ENCODE measurements around the gene TMIGD1. TPM values are rescaled to one million over a fixed set of nuclear protein-coding genes. Genes with fewer than 3 reads are reported as not detected.
A peak's percentile ranks its signal among the peaks of the same experiment; 100 is the strongest.
"Not testable (repeated sequence)": the region's sequence is repeated elsewhere in the genome, so short reads cannot be mapped to it uniquely, and the experiment has no call there.

The TMIGD1 gene
- total RNA-seq, 1 experiment from 2014 or later: not detected

DNA sequence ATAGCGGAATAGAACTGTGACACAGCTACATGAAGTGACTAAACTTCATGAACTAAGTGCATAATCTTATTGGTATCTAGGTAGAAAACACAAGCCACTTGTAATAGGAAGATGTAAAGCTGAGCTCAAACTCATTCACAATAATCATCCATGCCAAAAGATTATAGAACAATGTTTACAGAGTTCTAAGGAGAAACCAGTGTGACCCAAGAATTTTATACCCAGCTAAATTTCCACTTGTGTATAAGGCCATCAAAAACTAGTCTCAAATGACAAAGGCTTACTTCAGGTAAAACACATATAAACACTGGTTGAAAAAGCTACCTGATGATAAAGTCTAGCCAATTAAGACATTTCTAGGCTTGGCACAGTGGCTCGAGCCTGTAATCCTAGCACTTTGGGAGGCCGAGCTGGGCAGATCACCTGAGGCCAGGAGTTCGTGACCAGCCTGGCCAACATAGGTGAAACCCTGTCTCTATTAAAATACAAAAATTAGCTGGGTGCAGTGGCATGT is 28.0 kb upstream of the TMIGD1 start:
- no peak for DNase-seq (ENCODE audit: low read depth)
- in situ Hi-C loops (cut with HindIII; ENCODE audit: low pct_unique_long_range_greater_than_20kb, low sequenced_read_pairs): no loop called here

GRCh38 chr17:30360086-30360808 is 26.4 kb upstream of the TMIGD1 start:
- no peak for DNase-seq (ENCODE audit: low read depth)
- in situ Hi-C loops (cut with HindIII; ENCODE audit: low pct_unique_long_range_greater_than_20kb, low sequenced_read_pairs): no loop called here

DNA sequence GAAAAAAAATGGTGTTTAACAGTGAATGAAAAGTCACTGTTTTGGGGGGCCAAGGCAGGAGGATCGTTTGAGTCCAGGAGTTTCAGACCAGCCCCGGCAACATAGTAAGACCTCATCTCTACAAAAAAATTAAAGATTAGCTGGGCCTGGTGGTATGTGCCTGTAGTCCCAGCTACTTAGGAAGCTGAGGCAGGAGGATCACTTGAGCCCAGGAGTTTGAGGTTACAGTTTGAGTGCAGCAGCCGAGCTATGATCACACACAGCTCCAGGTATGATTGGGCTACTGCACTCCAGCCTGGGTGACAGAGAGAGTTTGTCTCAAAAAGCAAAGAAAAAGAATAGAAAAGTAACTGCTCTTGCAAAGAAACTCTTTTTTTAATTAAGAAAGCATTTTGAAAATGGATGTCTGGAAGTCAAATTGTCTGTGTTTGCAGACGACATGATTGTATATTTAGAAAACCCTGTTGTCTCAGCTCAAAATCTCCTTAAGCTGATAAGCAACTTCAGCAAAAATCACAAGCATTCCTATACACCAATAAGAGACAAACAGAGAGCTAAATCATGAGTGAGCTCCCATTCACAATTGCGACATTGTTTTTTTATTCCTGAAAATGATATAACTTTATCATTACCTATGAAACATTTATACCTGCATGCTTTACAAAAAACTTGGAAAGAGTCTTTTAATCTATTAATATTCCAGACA is 24.4 kb upstream of the TMIGD1 start:
- no peak for DNase-seq (ENCODE audit: low read depth)
- in situ Hi-C loops (cut with HindIII; ENCODE audit: low pct_unique_long_range_greater_than_20kb, low sequenced_read_pairs): no loop called here

DNA sequence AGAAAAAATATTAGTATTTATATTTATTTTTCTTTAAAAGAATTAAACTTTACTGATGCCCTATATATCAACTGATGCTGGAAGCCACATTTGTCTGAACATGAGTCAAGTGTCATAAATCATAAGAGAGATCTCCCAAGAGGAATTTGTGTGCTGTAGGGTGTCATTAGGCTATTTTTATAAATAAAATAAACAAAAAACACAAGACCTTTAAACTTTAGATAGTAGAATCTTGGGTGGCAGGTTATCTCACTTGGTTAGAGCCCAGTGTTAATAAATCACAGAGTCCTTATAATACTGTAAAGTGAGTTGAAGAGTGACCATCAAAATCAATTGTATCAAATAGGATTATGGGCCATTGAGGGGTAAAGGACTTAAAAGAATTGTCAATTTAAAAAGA is 23.6 kb upstream of the TMIGD1 start:
- no peak for DNase-seq (ENCODE audit: low read depth)
- in situ Hi-C loops (cut with HindIII; ENCODE audit: low pct_unique_long_range_greater_than_20kb, low sequenced_read_pairs): no loop called here

DNA sequence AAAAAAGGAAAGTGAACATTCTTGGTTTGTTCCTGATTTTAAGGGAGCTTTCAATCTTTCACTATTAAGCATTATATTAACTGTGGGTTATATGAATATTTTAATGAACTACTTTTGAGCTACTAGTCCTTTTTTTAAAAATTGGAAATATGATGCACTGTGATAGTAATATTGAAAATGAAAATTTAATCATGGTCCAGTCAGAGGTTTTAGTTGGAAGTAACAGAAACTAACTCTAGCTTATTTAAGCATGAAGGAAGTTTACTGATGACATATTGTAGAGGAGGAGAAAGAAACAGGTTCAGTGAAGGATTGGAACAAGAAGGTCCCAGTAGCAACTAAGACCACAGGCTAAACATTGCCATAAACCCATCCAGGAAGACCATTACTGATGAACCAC is 20.8 kb upstream of the TMIGD1 start:
- no peak for DNase-seq (ENCODE audit: low read depth)
- in situ Hi-C loops (cut with HindIII; ENCODE audit: low pct_unique_long_range_greater_than_20kb, low sequenced_read_pairs): no loop called here

GRCh38 chr17:30352240-30352814 is 18.5 kb upstream of the TMIGD1 start:
- in situ Hi-C loops (cut with HindIII; ENCODE audit: low pct_unique_long_range_greater_than_20kb, low sequenced_read_pairs): no loop called here
- peak; percentile 65 for DNase-seq (ENCODE audit: low read depth)

- DNase-seq (ENCODE audit: low read depth): no peak
- in situ Hi-C loops (cut with HindIII; ENCODE audit: low pct_unique_long_range_greater_than_20kb, low sequenced_read_pairs): no loop called here
These were observed 17.9 kb upstream of the TMIGD1 start for GRCh38 chr17:30351735-30352134.

- in situ Hi-C loops (cut with HindIII; ENCODE audit: low pct_unique_long_range_greater_than_20kb, low sequenced_read_pairs); DNase-seq (ENCODE audit: low read depth): not testable (repeated sequence)
These were observed 17.4 kb upstream of the TMIGD1 start for GRCh38 chr17:30351263-30351662.

- no peak for DNase-seq (ENCODE audit: low read depth)
- in situ Hi-C loops (cut with HindIII; ENCODE audit: low pct_unique_long_range_greater_than_20kb, low sequenced_read_pairs): no loop called here
These were observed 15.4 kb upstream of the TMIGD1 start for GRCh38 chr17:30349252-30349651.

DNA sequence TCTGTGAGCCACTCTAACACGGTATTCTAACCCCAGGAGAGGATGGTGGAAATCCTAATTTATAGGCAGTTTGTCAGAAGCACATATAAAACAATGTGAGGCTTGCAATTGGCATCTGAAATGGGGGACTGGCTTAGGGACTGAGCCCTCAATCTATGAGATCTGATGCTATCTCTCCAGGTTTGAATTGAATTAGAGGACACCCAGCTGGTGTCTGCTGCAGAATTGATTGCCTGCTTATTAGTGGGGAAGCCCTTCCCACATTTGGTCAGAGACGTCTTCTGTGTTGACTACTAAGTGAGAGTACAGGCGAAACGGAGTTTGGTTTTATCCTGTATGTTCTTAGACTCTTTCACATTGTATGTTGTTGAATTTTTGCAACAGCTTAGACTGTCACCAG is 13.6 kb upstream of the TMIGD1 start:
- in situ Hi-C loops (cut with HindIII; ENCODE audit: low pct_unique_long_range_greater_than_20kb, low sequenced_read_pairs): no loop called here
- DNase-seq (ENCODE audit: low read depth): no peak

DNA sequence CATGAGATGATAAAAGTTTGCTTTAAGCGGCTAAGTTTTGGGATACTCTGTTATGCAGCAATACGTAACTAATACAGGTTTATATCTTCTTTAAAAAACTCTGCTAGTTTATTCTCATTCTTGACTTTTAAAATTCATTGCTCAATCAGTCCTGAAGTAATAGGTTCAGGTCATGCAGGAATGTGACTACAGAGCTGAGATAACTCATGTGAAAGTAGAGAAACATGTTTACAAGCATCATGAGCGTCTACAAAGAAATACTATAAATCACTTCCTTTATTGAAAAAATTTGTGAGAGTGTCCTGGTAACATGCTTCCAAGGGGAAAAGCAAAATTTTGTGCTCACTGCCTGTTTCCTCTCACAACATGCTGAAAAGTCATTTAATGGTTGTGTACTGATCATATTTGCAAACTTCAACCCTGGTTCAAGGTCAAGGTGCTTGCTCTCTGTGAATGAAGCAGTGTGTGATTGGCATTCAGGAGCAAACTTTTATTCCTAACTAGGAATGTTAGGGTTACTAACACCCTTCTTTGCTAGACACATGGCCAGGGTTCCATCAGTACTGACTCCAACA is 12.5 kb upstream of the TMIGD1 start:
- no peak for DNase-seq (ENCODE audit: low read depth)
- in situ Hi-C loops (cut with HindIII; ENCODE audit: low pct_unique_long_range_greater_than_20kb, low sequenced_read_pairs): no loop called here

DNA sequence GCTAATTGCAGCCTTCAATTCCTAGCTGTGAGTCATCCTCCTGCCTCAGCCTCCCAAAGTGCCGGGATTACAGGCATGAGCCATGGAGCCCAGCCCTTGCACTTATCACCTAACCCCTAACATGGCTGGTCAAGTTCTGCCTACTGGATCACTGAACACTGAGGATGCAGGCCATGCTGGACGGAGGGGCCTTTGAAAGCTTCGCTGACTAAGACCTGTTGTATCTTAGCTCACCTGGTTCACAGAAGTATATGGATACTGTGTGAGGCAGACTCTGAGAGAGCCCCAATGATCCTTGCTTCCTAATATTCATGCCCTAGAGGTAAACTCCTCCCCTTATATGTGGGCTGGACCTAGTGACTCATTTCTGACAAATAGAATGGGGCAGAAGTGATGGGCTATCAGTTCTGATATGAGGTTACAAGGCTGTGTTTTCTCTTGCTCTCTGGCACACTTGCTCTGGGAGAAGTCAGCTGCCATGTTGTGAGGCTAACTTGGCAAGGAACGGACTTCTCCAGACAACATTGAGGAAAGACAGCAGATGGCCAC is 11.7 kb upstream of the TMIGD1 start:
- in situ Hi-C loops (cut with HindIII; ENCODE audit: low pct_unique_long_range_greater_than_20kb, low sequenced_read_pairs): no loop called here
- peak; percentile 61 for DNase-seq (ENCODE audit: low read depth)

- in situ Hi-C loops (cut with HindIII; ENCODE audit: low pct_unique_long_range_greater_than_20kb, low sequenced_read_pairs): no loop called here
- no peak for DNase-seq (ENCODE audit: low read depth)
These were observed 11.2 kb upstream of the TMIGD1 start for GRCh38 chr17:30345089-30345433.

GRCh38 chr17:30344283-30345088 is 10.6 kb upstream of the TMIGD1 start:
- in situ Hi-C loops (cut with HindIII; ENCODE audit: low pct_unique_long_range_greater_than_20kb, low sequenced_read_pairs): no loop called here
- DNase-seq (ENCODE audit: low read depth): peak; percentile 89

DNA sequence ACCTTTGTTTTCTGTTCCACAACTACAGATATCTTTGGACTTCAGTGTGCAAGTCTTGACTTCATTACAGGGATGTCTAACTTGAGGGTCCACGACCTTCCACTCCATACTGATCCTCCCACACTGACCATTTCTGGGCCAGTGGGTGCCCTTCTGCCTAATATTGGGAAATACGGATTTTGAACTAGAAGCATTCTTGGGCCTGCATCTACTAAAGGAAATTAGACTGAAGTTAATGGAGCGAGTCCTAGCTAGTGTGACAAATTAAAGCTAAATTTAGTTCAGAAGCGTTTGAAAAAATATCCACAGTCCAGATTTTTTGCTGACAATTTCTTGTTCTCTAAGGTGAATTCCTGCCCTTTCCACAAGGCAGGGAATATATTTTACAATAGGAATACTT is 9.9 kb upstream of the TMIGD1 start:
- DNase-seq (ENCODE audit: low read depth): no peak
- in situ Hi-C loops (cut with HindIII; ENCODE audit: low pct_unique_long_range_greater_than_20kb, low sequenced_read_pairs): no loop called here

DNA sequence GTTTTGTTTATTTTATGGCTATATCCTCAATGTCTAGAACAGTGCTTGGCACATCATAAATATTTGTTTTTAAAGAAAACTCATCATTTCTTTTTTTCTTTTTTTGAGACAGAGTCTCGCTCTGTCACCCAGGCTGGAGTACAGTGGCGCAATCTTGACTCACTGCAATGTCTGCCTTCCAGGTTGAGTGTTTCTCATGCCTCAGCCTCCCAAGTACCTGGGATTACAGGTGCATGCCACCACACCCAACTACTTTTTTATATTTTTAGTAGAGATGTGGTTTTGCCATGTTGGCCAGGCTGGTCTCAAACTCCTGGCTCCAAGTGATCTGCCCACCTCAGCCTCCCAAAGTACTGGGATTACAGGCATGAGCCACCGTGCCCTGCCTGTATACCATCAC is 9.4 kb upstream of the TMIGD1 start:
- DNase-seq (ENCODE audit: low read depth); in situ Hi-C loops (cut with HindIII; ENCODE audit: low pct_unique_long_range_greater_than_20kb, low sequenced_read_pairs): not testable (repeated sequence)

DNA sequence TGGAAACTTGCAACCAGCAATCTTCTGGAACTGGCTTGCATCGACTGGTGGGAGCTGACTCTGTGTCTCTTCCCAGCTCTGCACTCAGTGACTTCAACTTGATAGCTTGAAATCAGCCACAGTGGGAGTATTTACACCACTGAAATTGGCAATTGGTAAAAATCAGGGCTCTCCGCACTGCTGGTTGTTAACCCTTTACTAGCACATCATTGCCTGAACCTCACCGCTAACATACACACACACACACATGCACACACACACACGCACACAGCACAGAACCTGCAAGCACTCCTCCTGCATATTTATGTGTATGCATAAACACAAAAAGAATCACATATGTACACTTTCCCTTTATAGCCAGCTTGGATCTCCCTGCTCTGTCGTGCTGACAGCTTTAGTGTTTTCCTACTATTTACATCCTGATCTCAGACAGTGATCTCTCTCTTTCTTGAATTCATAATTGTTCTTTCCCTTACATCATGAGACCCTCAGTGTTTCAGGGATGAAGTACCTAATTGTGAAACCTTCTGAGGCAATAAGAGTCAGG is 7.9 kb upstream of the TMIGD1 start:
- DNase-seq (ENCODE audit: low read depth): no peak
- in situ Hi-C loops (cut with HindIII; ENCODE audit: low pct_unique_long_range_greater_than_20kb, low sequenced_read_pairs): no loop called here

DNA sequence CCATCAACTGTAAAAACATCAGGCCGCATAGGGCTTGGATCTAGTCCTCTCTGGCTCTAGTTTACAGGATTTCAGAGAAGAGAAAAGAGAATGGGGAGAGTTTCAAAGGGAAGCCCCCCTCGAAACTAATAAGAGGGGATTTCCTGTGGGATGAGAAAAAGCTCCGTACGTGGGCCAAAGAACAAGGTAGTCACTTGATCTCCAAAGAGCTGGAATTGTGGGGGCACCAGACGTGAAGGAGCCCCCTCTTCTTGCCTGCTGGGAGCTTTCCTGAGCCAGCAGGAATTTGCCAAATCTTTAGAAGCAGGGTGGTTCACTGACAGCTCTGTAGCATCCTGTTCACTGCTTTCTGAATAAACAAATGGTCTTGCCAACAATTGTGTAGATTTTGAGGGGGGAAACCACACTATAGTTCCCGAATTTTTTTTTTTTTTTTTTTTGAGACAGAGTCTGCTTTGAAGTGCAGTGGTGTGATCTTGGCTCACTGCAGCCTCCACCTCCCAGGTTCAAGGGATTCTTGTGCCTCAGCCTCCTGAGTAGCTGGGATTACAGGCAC is 7.0 kb upstream of the TMIGD1 start:
- in situ Hi-C loops (cut with HindIII; ENCODE audit: low pct_unique_long_range_greater_than_20kb, low sequenced_read_pairs): no loop called here
- DNase-seq (ENCODE audit: low read depth): no peak

Measured in Caki2 (cell line).